Anterior cingulate cortex (tissue), 58 donors: Measurements from ENCODE around the gene EMC10.
"Not testable (repeated sequence)": the region's sequence is repeated elsewhere in the genome, so short reads cannot be mapped to it uniquely, and the experiment has no call there.

Experiments
- DNase-seq, 58 donors: peaks; one replicate each; lab custom pipeline; 2025; lab: John Stamatoyannopoulos, UW

EMC10 gene

DNA sequence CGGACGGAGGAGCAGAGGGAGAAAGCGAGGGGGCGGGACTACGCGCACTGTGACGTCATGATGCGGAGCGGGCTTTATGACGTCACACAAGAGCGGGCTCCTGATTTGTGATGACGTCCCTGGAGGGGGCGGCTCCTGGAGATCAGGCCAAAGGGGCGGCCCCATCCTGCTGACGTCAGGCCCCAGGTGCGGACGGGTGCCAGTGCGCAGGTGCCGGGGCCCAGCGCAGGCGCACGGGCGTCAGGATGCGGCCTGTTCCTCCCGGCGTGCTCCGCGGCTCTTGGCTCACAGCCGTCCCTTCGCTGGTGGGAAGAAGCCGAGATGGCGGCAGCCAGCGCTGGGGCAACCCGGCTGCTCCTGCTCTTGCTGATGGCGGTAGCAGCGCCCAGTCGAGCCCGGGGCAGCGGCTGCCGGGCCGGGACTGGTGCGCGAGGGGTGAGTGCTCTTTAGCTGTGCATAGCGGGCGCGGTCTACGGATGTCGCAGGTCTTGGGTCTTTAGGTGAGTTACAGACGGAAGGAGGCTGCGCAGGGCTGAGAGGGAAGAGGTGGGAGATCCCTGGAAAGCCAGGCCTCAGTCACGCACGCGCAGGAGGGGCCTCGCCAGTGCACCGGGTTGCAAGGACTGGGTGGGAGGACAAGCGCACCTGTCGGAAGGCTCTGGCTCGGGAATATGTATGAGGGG lies at the start of gene EMC10, which contains the start of gene GARIN5A:
Gene EMC10 (plus strand): TSS at position 284 of the 683 bp plus-strand sequence. CDS start 38 bp downstream, at position 322.
Gene GARIN5A (minus strand): TSS at position 625 of the 683 bp plus-strand sequence. CDS start 460 bp downstream, at position 165.
- DNase-seq = peak; percentile 55 to 95 (median 87)

DNA sequence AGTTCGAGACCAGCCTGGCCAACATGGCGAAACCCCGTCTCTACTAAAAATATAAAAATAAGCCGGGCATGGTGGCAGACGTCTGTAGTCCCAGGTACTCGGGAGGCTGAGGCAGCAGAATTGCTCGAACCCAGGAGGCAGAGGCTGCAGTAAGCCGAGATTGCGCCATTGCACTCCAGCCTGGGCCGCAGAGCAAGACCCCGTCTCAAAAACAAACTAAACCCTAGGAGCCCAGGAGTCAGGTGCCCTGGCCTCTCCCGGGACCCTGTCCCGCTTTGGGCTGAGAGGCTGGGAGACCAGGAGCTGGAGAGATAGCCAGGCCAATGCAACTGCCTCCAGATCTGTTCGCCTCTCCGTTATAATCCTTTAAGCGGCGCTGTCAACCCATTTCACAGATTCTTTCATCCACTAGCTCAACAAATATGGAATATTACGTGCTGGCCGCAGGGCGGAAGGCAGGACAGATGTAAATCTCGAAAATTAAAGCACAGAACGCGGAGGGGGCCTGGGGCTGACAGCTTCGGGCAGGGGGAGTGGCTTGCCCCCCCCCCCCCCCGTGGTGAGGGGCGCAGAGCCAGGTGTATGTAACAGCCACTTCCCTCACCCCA lies 48.9 kb upstream of the EMC10 start:
- DNase-seq = no peak

DNA sequence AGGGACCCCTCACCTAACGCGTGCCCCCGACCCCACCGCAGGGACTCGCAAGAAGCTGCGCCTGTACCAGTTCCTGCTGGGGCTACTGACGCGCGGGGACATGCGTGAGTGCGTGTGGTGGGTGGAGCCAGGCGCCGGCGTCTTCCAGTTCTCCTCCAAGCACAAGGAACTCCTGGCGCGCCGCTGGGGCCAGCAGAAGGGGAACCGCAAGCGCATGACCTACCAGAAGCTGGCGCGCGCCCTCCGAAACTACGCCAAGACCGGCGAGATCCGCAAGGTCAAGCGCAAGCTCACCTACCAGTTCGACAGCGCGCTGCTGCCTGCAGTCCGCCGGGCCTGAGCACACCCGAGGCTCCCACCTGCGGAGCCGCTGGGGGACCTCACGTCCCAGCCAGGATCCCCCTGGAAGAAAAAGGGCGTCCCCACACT lies 48.3 kb upstream of the EMC10 start:
- peak in 55 of 58 donors; percentile 5 to 89 (median 68) for DNase-seq

DNA sequence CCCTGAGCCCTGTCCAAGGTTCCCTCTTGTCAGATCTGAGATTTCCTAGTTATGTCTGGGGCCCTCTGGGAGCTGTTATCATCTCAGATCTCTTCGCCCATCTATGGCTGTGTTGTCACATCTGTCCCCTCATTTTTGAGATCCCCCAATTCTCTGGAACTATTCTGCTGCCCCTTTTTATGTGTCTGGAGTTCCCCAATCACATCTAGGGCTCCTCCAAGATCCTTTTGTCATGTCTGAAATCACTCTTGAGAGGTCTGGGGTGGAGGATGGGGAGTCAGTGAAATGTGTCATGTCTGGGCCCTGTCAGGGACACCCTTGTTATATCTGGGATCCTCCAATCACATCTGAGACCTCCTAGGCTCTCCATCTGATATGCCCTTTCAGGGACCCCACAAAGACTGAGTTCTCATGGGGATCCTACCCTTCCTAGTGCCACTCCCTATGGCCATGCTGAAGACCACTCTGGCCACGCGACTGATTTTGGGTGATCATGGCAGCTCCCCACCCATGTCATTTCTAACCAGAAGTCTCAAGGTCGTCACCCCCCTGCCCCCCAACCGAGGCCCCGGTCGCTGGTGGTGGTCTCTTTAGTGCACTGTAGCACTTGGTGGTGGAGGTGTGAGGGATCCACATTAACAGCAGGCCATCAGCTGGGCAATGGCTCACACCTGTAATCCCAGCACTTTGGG lies 47.4 kb upstream of the EMC10 start:
- no peak for DNase-seq

DNA sequence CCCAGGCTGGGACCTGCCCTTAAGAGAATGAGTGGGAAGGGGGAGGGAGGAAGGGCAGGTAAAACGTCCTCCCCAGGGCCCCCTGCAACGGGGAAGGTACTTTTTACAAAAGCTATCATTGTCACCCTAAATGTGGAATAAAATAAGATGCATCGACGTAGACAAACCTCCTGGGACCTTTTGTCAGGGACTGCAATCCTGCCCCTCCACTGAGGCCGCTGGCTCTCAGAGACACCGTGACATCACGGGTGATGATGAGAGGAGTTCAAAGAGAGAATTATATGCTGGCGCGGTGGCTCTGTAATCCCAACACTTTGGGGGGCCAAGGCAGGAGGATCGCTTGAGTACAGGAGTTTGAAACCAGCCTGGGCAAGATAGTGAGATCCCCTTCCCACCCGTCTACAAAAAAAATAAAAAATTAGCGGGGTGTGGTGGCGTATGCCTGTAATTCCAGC lies 45.4 kb upstream of the EMC10 start:
- no peak for DNase-seq

DNA sequence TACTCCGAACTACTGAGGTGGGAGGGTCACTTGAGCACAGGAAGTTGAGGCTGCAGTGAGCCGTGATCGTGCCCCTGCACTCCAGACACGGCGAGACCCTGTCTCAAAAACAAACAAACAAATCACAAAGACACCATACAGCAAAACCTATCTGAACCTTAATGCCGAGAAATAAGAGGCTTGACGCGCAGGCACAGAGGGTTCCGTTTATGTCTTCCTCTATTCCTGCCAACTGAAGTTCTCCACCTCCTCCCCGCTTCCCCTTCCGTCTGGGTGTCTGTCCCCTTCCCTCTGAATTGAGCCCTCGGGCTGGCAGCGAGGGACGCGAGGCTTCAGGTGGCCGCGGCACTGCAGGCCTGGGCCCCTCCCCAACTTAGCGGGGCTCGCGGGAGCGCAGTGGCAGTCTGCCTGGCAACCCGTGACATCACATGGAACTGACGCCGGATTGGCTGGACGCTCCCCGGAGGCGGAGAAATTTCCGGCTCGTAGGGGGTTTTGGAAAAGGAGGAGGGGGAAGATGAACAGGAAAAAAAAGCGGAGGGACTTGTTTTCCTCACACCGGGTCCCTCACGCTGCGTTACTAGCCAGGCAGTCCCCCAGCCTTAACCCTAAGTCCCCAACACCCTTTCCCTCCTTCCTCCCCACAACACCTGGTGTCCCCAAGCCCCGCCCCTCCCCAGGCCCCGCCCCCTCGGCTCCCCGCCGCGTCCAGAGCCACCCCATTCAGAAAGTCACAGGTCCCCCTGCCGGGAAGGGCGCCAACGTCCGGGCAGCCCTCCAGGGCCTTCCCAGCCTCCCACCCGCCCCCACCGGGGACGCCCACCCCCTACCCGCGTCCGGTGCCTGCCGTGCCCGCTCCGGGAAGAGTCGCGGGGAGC lies 44.7 kb upstream of the EMC10 start:
- DNase-seq = peak in 57 of 58 donors; percentile 6 to 91 (median 71)

DNA sequence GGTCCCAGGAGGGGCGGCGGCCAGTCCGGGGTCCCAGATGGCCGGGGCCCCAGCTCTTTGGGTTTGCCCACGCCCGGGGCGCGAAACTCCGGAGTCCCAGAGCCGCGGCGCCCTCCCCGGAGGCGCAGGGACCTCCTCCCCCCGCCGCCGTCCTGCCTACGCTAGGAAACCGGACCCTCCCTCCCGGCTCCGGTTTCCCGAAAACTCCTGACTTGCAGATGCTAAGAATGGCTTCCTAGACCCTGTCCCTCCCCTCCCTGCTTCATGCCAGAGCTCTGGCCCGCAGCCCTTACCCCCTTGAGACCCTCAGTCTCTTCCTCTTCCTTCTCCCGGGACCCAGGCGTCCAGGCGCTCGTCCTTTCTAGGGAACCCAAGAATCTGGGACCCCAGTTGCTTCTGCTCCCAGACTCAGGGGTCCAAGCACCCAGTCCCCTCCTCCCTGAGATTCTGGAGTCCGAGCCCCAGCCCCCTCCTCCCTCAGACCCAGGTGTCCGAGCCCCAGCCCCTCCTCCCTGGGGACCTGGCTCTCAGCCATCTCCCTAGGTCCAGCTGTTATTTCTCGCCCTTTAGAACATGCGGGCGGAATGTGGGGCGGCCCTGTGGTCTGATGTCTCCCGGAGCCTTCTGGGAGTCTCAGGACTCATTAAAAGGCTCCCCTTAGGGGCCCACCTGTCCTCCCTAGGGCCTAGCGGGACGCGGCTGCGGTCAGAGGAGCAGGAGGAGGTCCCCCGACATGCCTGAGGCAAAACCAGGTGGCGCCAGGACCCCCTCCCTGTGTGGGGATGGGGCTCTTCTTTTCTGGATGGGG lies 43.9 kb upstream of the EMC10 start, which contains the start of gene MYBPC2:
Gene MYBPC2 (plus strand): TSS at position 672 of the 808 bp plus-strand sequence. CDS start 62 bp downstream, at position 734.
- no peak for DNase-seq

DNA sequence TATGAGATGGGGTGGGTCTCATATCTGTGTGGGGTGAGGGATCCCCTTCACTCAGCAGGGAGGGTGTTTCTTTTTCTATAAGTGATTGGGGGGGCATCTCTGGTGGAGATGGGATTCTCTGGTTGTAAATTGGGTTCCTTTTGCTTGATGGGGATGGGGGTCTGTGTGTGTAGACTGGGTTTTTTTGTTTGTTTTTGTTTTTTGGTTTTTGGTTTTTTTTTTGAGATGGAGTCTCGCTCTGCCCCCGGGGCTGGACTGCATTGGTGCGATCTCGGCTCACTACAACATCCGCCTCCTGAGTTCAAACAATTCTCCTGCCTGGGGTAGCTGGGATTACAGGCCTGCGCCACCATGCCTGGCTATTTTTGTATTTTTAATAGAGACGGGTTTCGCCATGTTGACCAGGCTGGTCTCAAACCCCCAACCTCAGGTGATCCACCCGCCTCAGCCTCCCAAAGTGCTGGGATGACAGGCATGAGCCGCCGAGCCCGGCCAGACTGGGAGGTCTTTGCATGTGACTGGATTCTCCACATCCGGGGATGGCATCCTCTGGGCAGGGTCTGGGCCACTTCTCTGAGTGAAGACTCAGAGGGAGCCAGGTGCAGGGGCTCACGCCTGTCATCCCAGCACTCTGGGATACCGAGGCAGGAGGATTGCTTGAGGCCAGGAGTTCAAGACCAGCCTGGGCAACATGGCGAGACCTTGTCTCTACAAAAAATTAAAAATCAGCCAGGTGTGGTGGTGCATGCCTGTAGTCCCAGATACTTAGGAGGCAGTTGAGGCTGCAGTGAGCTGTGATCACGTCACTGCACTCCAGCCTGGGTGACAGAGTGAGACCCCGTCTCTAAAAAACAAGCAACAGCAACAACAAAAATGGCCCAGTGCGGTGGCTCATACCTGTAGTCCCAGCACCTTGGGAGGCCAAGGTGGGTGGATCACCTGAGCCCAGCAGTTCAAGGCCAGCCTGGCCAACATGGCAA lies 42.8 kb upstream of the EMC10 start:
- DNase-seq = no peak

DNA sequence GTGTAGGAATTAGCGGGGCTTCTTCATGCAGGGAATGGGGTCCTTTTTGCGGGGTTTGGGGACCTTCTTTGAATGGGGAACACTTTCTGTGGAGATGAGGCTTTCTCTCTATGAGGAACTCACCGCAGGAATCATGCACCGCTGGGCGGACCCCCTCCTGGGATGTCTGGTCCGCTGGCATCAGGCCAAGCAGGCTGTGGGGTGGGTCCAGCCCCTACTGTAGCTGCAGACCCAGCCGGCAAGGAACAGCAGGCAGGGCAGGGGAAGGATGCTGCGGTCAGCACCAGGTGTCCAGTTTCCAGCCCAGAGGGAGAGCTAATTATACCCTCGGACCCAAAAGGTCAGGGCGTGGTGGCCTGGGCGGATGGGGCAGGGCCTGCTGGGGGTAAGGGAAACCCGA lies 41.8 kb upstream of the EMC10 start:
- DNase-seq = no peak

DNA sequence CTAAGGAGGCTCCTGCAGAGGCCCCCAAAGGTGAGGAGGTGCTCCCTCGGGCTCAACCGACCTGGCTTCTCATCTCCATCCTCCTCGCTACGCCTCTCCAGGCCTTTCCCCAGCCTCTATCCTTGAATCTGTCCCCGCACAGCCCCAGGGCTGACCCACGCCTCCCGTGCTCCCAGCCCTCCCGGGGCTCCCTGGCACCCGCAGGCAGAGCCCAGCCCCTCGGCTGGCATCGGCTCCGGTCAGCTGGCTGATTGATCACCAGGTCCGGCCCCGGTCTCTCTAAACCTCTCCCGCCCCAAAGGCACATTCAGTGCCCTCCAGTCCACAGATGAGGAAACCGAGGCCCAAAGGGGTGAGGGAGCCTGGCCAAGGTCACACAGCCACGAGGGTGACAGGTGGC lies 41.1 kb upstream of the EMC10 start:
- no peak for DNase-seq

DNA sequence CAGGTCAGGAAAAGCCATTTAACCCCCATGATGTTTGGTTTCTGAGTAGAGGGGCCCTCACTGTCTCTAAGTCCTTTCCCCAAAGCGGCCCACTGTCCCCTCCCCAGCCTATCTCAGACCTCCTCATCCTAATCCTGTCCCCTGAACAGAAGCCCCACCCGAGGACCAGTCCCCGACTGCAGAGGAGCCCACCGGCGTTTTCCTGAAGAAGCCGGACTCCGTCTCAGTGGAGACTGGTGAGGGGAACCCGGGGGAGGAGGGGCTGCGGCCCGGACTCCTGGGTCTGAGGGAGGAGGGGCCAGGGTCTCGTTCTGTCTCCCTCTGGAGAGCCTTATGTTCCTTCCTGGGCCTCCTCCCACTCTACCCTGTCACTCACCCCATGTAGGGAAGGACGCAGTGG lies 40.7 kb upstream of the EMC10 start:
- no peak for DNase-seq

DNA sequence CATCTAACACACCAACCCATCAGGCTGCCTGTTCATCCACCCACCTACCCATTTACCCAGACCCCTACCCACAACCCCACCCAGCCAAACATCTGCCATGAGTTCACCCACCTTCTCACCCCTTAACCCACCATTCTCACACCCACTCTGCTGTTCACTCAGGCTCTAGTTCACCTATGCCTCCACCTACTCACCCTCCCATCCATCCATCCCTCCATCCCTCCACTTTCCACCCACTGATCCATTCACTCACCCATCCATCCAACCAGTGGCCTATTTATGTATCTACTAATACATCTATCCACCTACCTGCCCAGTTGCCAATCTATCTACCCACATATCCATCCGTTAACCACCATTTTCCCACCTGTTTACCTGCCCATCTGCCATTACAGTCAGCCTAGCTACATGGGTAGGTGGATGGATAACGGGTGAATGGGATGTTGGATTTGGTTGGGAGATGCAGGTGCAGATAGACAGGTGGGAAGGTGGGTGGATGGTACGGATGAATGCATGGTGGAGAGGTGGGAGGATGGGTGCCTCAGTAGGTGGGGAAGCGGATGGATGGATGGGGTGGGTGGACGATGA lies 38.4 kb upstream of the EMC10 start:
- no peak for DNase-seq

DNA sequence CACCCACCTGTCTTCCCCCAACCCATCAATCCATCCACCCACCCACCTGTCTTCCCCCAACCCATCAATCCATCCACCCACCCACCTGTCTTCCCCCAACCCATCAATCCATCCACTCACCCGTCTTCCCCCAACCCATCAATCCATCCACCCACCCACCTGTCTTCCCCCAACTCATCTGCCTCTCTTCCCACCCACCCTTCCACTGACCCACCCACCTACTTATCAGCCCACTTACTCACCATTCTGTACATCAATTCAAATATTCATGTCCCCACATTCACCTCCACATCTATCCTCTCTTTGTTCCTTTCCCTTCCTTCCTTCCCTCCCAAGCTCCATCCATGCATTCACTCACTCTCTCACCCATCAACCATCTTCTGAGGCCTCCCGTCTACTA lies 37.2 kb upstream of the EMC10 start:
- DNase-seq = not testable (repeated sequence)

DNA sequence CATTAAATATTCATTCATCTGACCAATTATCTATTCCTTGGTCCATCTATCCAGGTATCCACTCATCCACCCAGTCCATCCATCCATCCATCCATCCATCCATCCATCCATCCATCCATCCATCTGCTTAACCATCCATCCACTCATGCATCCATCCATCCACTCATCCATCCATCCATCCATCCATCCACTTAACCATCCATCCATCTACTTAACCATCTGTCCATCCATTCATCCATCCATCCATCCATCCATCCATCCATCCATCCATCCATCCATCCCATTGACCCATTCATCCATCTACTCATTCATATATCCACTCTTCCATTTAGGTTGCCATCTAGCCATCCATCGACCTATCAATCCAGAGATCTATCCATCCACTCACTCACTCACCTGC lies 32.2 kb upstream of the EMC10 start:
- DNase-seq = no peak

DNA sequence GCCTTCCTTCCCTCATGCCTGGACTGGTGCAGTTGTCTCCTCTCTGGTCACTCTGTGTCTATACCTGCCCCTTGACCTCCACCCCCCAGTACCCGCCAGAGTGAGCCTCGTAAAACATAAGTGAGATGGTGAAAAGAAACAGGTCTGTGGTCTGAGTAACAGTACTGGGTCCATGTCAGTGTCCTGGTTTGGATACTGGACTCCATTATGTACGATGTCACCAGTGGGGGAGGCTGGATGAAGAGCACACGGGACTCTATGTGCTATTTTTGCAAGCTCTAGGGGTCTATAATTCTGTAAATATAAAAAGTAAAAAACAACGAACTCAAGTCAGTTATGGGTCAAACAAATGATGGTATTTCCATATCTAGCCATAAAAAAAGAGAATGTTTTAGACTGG lies 29.3 kb upstream of the EMC10 start:
- DNase-seq = no peak

DNA sequence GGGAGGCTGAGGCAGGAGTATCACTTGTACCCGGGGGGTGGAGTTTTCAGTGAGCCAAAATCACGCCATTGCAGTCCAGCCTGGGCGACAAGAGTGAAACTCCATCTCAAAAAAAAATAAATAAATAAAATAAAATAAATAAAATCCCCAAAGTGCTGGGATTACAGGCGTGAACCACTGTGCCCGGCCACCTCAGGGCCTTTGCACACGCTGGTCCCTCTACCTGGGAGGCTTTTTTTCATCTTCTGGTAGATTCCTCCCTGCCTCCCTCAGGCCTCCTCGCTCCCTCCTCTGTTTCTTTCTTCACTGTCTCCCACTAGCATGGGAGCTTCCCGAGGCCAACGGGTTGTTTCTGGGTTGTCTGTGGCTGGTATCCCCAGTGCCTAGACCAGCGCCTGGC lies 28.6 kb upstream of the EMC10 start:
- DNase-seq = no peak

DNA sequence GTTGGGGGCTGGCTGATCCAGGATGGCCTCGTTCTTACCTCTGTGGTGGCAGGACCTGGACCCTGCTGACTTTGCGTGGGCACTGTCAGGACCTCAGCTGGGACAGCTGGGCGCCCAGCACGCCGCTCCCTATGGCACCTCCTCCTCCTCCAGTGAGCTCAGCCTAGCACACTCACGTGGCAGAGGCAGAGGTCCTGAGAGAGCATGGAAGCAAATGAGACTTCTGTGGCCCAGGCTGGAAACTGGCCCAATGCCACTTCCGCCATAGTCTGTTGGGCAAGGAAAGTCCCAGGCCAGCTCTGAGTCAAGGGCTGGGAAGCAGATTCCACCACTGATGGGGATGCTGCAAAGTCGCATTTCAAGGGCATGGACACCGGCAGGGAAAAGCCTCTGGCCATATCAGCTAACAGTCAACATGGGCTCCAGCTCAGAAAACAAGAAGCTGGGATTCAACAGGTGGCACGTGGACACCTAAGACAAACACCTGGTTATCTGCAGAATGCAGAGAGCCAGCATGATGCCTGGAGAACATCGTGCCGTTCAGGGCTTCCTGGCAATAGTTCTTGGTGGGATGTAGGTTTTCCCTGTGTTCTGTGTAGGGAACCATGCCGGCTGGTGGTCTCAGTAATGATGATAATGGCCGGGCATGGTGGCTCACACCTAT lies 26.9 kb upstream of the EMC10 start:
- DNase-seq = no peak
